AG04449 (cell line): ENCODE results near the gene E2F4.

Experiments used
- CTCF ChIA-PET: fragments of 350-600 bp; formaldehyde crosslinking; extraction: SDS; loops from one replicate; lab custom pipeline; 2021; ENCODE audit warnings: antibody characterized with exemption; lab: Yijun Ruan, JAX
- POLR2A ChIA-PET: fragments of 400-600, 350-600 bp; formaldehyde crosslinking; extraction: SDS; loops from one replicate; lab custom pipeline; 2020; ENCODE audit warnings: antibody characterized with exemption, inconsistent platforms; lab: Yijun Ruan, JAX
- DNase-seq: peaks from one replicate; pipeline ENCODE4 v3.0.0-alpha.2; 2010; ENCODE audit warnings: low read depth, low spot score
- H3K4me3 ChIP-seq: 2 replicates; pipeline ENCODE4 v1.5.1; 2011; ENCODE audit warnings: low read depth, mild to moderate bottlenecking, control low read depth, low read length
- CTCF ChIP-seq: IDR thresholded peaks from one replicate; pipeline ENCODE4 v1.5.1; 2011; ENCODE audit warnings: mild to moderate bottlenecking, moderate library complexity, low read length, control low read depth, inconsistent platforms; ENCODE audit not compliant: insufficient read depth; ENCODE audit errors: missing control alignments

Gene E2F4

GRCh38 chr16:67157106-67157748 lies 34.7 kb upstream of the E2F4 start:
- CTCF ChIA-PET: interaction anchor here (0.7 to 13.2 kb wide), 24 partner anchors 8 to 317 kb away, joined by 3 to 241 read pairs (median 5); partner anchors contain the start of genes CBFB, CES3 and NOL3
- TF ChIP-seq CTCF: no peak
- no peak for DNase-seq
- H3K4me3 ChIP-seq: no peak overlapping the region
- POLR2A ChIA-PET: no interaction called here

- TF ChIP-seq CTCF: no peak
- no peak overlapping the region for H3K4me3 ChIP-seq
- CTCF ChIA-PET: interaction anchor here (0.9 to 13.2 kb wide), 23 partner anchors 9 to 316 kb away, joined by 3 to 241 read pairs (median 6); partner anchors contain the start of genes CES3, MATCAP1 and NOL3
- POLR2A ChIA-PET: no interaction called here
- no peak for DNase-seq
These were observed 33.9 kb upstream of the E2F4 start for GRCh38 chr16:67157892-67158635.

- no peak for TF ChIP-seq CTCF
- ChIA-PET POLR2A (interaction anchor here (0.8 kb wide), 1 partner anchor 73 kb away, joined by 3 read pairs; no protein-coding TSS in a partner anchor), CTCF (interaction anchor here (1.0 to 13.2 kb wide), 14 partner anchors 8 to 200 kb away, joined by 3 to 241 read pairs (median 16); partner anchors contain the start of genes B3GNT9, CES3, MATCAP1 and NOL3)
- H3K4me3 ChIP-seq: peak overlapping the region; percentile 93
- DNase-seq: no peak
These were observed 33.0 kb upstream of the E2F4 start for GRCh38 chr16:67158637-67159600.

- no peak for TF ChIP-seq CTCF
- ChIA-PET POLR2A (interaction anchor here (0.7 kb wide), 1 partner anchor 20 kb away, joined by 8 read pairs; no protein-coding TSS in a partner anchor), CTCF (interaction anchor here (1.0 to 13.2 kb wide), 10 partner anchors 12 to 266 kb away, joined by 3 to 241 read pairs (median 6); partner anchors contain the start of genes CES3 and MATCAP1)
- H3K4me3 ChIP-seq: peak overlapping the region; percentile 15; the same call in 1 of the 2 replicates
- DNase-seq: no peak
These were observed 30.3 kb upstream of the E2F4 start for GRCh38 chr16:67161595-67162058.

GRCh38 chr16:67162506-67163163 lies 29.3 kb upstream of the E2F4 start:
- ChIA-PET CTCF (interaction anchor here (0.9 to 13.2 kb wide), 9 partner anchors 11 to 267 kb away, joined by 3 to 241 read pairs (median 4); partner anchors contain the start of genes CES3 and MATCAP1), POLR2A (interaction anchor here (0.9 kb wide), 1 partner anchor 61 kb away, joined by 3 read pairs; no protein-coding TSS in a partner anchor)
- no peak for TF ChIP-seq CTCF
- peak overlapping the region; percentile 15 for H3K4me3 ChIP-seq
- no peak for DNase-seq
